Body of pancreas (tissue), 4 donors: Measurements from ENCODE around the gene JPH2.

Experiments
- CTCF ChIP-seq, 7 experiments: fragments of 450-650 bp in 4 of 7; fragments of 200-600 bp in 3 of 7; sonication (generic) in 3 of 7; IDR thresholded peaks; one replicate each; pipeline ENCODE4 v1.5.1; 2016 to 2019; ENCODE audit warnings: antibody characterized with exemption in 7 of 7
- POLR2A ChIP-seq, 3 donors: fragments of 450-650 bp; IDR thresholded peaks; one replicate each; pipeline ENCODE4 v1.6.1; 2016; ENCODE audit warnings: antibody characterized with exemption in 3 of 3, mild to moderate bottlenecking in 2 of 3

- TF ChIP-seq CTCF (IDR thresholded peaks at IDR 0.05): no peak
- no peak for TF ChIP-seq POLR2A (IDR thresholded peaks at IDR 0.05)
Measured at GRCh38 chr20:44068316-44069201, 118.4 kb downstream of the JPH2 start.
